ENCODE results near the gene SH3BP5L. TPM values are rescaled to one million over a fixed set of nuclear protein-coding genes. Genes with fewer than 3 reads are reported as not detected.
"Not testable (repeated sequence)": the region's sequence is repeated elsewhere in the genome, so short reads cannot be mapped to it uniquely, and the experiment has no call there.

The SH3BP5L gene
- total RNA-seq, 4 donors from 2014 or later: 25.2 to 32.0 (median 30.0) TPM

GRCh38 chr1:248808876-248809275 is 16.8 kb downstream of the SH3BP5L start:
- WGBS, 2 donors: 80 to 85% methylated on average over 9 of the region's 9 CpGs

DNA sequence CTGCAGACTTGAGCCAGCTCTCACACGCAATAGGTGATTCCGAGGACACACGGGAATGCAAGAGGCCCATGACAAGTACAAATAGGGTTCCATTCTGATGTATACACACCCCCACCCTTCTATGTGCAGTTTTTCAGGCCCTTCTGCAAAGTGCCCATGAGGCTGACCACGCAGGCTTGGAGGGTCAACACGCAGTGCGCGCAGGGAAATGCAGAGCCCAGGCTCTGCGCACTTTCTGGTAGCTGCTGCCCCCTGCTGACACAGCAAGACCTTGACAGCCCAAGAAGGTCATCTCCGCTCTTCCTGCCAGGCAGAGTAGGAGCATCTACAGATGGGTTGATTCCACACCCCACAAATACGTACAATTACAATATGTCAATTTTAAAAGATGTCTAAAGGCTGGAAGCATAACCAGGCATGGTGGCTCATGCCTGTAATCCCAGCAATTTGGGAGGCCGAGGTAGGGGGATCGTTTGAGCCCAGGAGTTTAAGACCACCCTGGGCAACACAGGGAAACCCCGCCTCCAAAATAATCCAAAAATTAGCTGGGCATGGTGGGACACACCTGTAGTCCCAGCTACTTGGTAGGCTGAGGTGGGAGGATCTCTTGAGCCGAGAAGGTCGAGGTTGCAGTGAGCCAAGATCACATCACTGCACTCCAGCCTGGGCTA is 18.5 kb downstream of the SH3BP5L start:
- no peak overlapping the region for H3K27ac ChIP-seq
- H3K27me3 ChIP-seq: no peaks in the 10 kb centered on the region
- H3K4me1 ChIP-seq: peaks cover 0 to 6% of the 10 kb centered on the region in 2 donors
- 43 to 47% methylated on average over 13 to 15 of the region's 15 CpGs for WGBS, 2 donors
- peak; percentile 29 to 53 for DNase-seq
- peaks cover 6 to 7% of the 10 kb centered on the region in 2 donors for H3K36me3 ChIP-seq
- TF ChIP-seq CTCF (IDR thresholded peaks at IDR 0.05) (peak; percentile 39 to 79 (median 56)), POLR2A (IDR thresholded peaks at IDR 0.05) (no peak)
- intact Hi-C loops (cut with DNase I): loop anchor here (5.0 kb wide), 1 partner anchor 190 kb away; no protein-coding TSS in a partner anchor
- H3K9me3 ChIP-seq: no peaks in the 10 kb centered on the region
- no peak overlapping the region for H3K4me3 ChIP-seq (replicated peaks in 1 of 3)

More at GRCh38 chr1:248808876-248809275, 16.8 kb downstream of the SH3BP5L start:
- H3K27me3 ChIP-seq: no peaks in the 10 kb centered on the region
- no peaks in the 10 kb centered on the region for H3K9me3 ChIP-seq
- no peak for TF ChIP-seq CTCF (IDR thresholded peaks at IDR 0.05)
- no peak for TF ChIP-seq POLR2A (IDR thresholded peaks at IDR 0.05)
- DNase-seq: no peak
- H3K4me1 ChIP-seq: peaks cover 0 to 6% of the 10 kb centered on the region in 2 donors
- no peak overlapping the region for H3K4me3 ChIP-seq (replicated peaks in 1 of 3)
- H3K27ac ChIP-seq: no peak overlapping the region
- intact Hi-C loops (cut with DNase I): loop anchor here (5.0 kb wide), 1 partner anchor 192 kb away; no protein-coding TSS in a partner anchor
- peaks cover 19 to 20% of the 10 kb centered on the region in 2 donors for H3K36me3 ChIP-seq

DNA sequence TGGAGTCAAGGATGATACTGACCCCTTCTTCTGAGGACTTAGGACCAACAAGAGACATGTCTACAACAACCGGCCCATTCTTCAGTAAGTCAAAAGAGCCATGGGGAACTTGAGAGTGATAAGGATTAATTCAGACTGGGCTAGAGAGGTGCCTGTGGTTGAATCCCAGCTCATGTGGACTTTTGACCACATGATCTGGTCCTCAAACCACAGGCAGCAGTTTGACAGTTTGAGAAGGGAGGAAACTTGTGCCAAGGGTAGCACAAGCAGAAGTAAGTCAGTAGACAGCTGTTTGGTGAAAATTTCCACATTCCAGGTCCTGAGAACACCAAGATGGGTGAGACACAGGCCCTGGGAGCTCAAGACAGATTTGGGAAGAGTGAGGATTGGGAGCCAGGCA is 19.8 kb downstream of the SH3BP5L start:
- no peak for DNase-seq
- Histone ChIP-seq H3K27ac (no peak overlapping the region), H3K36me3 (no peaks in the 10 kb centered on the region), H3K9me3 (no peaks in the 10 kb centered on the region), H3K4me3 (replicated peaks in 1 of 3) (no peak overlapping the region), H3K27me3 (no peaks in the 10 kb centered on the region), H3K4me1 (peaks cover 0 to 4% of the 10 kb centered on the region in 2 donors)
- TF ChIP-seq CTCF (IDR thresholded peaks at IDR 0.05) (no peak), POLR2A (IDR thresholded peaks at IDR 0.05) (no peak)
- 91 to 100% methylated on average over 1 of the region's 1 CpG for WGBS, 2 donors
- intact Hi-C loops (cut with DNase I): loop anchor here (5.0 kb wide), 1 partner anchor 189 kb away; no protein-coding TSS in a partner anchor

DNA sequence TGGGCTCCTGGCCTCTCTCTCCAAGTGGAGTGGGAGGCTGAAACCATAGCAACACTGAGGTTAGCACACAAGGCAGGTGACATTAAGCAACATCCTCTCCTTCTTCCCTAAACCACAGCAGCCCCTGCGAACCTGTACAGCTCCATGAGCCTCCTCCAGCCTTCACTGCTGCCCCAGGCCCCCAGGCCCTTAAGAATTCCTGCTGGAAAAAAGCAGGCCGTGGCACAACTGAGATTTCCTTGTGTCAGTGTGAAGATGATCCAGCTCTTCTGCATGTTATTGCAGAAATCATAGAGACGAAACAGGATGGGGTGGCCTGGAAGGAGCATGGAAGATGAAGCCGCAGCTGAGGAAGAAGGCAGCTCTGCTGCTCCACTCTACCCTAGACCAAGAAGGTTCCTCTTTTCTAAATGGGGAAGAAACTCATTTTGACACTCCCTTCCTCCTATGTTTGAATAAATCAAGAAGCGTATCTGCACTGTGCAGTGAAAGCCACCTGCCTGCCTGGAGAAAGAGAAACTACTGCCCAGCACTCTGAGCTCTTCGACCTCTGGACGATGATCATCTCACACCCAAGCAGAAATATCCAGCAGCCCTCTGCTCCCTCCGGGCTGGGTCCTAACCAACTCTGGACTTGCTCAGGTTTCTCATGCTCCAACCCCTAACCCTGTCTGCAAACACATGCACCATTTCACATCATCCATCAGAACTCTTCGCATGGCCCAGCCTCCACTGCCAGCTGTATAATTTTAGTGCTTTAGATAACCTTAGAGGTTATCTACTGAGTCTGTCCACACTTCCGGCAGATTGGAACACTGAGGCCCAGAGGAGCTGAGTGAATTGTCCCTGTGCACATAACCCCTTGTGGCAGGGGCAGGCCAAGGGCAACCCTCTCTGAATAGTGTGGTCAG is 20.7 kb downstream of the SH3BP5L start:
- no peak for DNase-seq
- Histone ChIP-seq H3K27me3 (no peaks in the 10 kb centered on the region), H3K4me3 (replicated peaks in 1 of 3) (no peak overlapping the region), H3K27ac (no peak overlapping the region), H3K4me1 (no peaks in the 10 kb centered on the region), H3K9me3 (no peaks in the 10 kb centered on the region), H3K36me3 (no peaks in the 10 kb centered on the region)
- intact Hi-C loops (cut with DNase I): loop anchor here (5.0 kb wide), 1 partner anchor 188 kb away; no protein-coding TSS in a partner anchor
- TF ChIP-seq CTCF (IDR thresholded peaks at IDR 0.05) (no peak), POLR2A (IDR thresholded peaks at IDR 0.05) (no peak)
- 75 to 83% methylated on average over 10 of the region's 10 CpGs for WGBS, 2 donors

DNA sequence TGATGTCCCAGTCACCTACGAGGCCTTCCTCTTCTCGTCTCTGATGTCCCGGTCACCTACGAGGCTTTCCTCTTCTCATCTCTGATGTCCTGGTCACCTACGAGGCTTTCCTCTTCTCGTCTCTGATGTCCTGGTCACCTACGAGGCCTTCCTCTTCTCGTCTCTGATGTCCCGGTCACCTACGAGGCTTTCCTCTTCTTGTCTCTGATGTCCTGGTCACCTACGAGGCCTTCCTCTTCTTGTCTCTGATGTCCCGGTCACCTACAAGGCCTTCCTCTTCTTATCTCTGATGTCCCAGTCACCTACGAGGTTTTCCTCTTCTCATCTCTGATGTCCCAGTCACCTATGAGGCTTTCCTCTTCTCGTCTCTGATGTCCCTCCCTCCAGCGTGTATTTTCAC is 22.2 kb downstream of the SH3BP5L start:
- H3K4me3 ChIP-seq (replicated peaks in 1 of 3); intact Hi-C loops (cut with DNase I): not testable (repeated sequence)
- WGBS, 2 donors: 90% methylated on average over 15 of the region's 15 CpGs

More for the DNA sequence above, 22.2 kb downstream of the SH3BP5L start:
- H3K27ac ChIP-seq, H3K36me3 ChIP-seq, H3K27me3 ChIP-seq, H3K9me3 ChIP-seq, H3K4me1 ChIP-seq, DNase-seq: not testable (repeated sequence)
